Right forelimb (tissue), 1 donor: ENCODE measurements around the gene MRPL12.

ENCODE experiments used
- DNase-seq: peaks from one replicate; pipeline ENCODE4 v3.0.0-alpha.2; 2018

MRPL12 gene

GRCh38 chr17:81741594-81742452, 38.7 kb downstream of the MRPL12 start:
- DNase-seq = no peak
